OCI-LY1 (cell line): ENCODE data around the gene COL4A4.

Source experiments
- H2AFZ ChIP-seq: fragments of 200-600 bp; sonication (generic), shearing (Covaris generic); 2 replicates; pipeline ENCODE4 v1.6.0; 2014; ENCODE audit warnings: antibody characterized with exemption, mild to moderate bottlenecking, low read length
- H3F3A ChIP-seq: fragments of 200-600 bp; sonication (generic), shearing (Covaris generic); 2 replicates; pipeline ENCODE4 v1.6.0; 2014; ENCODE audit warnings: mild to moderate bottlenecking, antibody characterized with exemption, low read length, moderate library complexity; ENCODE audit not compliant: insufficient read depth
- H3K27ac ChIP-seq: fragments of 200-600 bp; sonication (generic); 2 replicates; pipeline ENCODE4 v1.5.1; 2014; ENCODE audit warnings: low read length, mixed run types, mild to moderate bottlenecking, low read depth; ENCODE audit not compliant: poor library complexity, severe bottlenecking
- H3K27me3 ChIP-seq: fragments of 200-600 bp; sonication (generic); 2 replicates; pipeline ENCODE4 v1.6.0; 2014; ENCODE audit warnings: antibody characterized with exemption, mild to moderate bottlenecking, low read length, moderate library complexity; ENCODE audit not compliant: insufficient read depth
- H3K36me3 ChIP-seq: fragments of 200-600 bp; sonication (generic); 2 replicates; pipeline ENCODE4 v1.6.1; 2014; ENCODE audit warnings: mild to moderate bottlenecking, antibody characterized with exemption, low read length, moderate library complexity, mixed read lengths; ENCODE audit not compliant: insufficient read depth
- H3K4me1 ChIP-seq: fragments of 200-600 bp; sonication (generic); 2 replicates; pipeline ENCODE4 v1.5.1; 2014; ENCODE audit warnings: mild to moderate bottlenecking, low read length, moderate library complexity; ENCODE audit not compliant: insufficient read depth, severe bottlenecking
- H3K4me2 ChIP-seq: fragments of 200-600 bp; sonication (generic), shearing (Covaris generic); 2 replicates; pipeline ENCODE4 v1.6.1; 2014; ENCODE audit warnings: low read length
- H3K4me3 ChIP-seq: fragments of 200-600 bp; sonication (generic); 2 replicates; pipeline ENCODE4 v1.5.1; 2014; ENCODE audit warnings: low read length, low read depth, mild to moderate bottlenecking, mixed read lengths; ENCODE audit not compliant: poor library complexity, severe bottlenecking
- H3K79me2 ChIP-seq: fragments of 200-600 bp; shearing (Covaris generic); 2 replicates; pipeline ENCODE4 v1.6.1; 2016; ENCODE audit warnings: mixed run types, low read length, mixed read lengths; ENCODE audit not compliant: insufficient read depth
- H3K9ac ChIP-seq: fragments of 200-600 bp; sonication (generic), shearing (Covaris generic); 2 replicates; pipeline ENCODE4 v1.6.1; 2014; ENCODE audit warnings: mild to moderate bottlenecking, low read length, mixed read lengths
- H3K9me2 ChIP-seq: fragments of 200-600 bp; sonication (generic), shearing (Covaris generic); 2 replicates; pipeline ENCODE4 v1.6.1; 2014; ENCODE audit warnings: low read depth, mild to moderate bottlenecking, low read length, mixed read lengths
- H3K9me3 ChIP-seq: fragments of 200-600 bp; shearing (Covaris generic); 2 replicates; pipeline ENCODE4 v1.6.1; 2014; ENCODE audit warnings: low read length, mixed read lengths
- H4K20me1 ChIP-seq: fragments of 200-600 bp; sonication (generic), shearing (Covaris generic); 2 replicates; pipeline ENCODE4 v1.6.0; 2016; ENCODE audit warnings: mild to moderate bottlenecking, low read length; ENCODE audit not compliant: insufficient read depth
- EZH2 ChIP-seq: fragments of 200-600 bp; sonication (generic), shearing (Covaris generic); IDR thresholded peaks from 2 replicates; pipeline ENCODE4 v1.8.0; 2017; ENCODE audit warnings: borderline replicate concordance, mixed run types, mild to moderate bottlenecking, antibody characterized with exemption, low read length, moderate library complexity, mixed read lengths
- TF ChIP-seq, protein P1 (sequence below): fragments of 200-600 bp; sonication (generic), shearing (Covaris generic); IDR thresholded peaks from 2 replicates; pipeline ENCODE4 v1.5.1; 2017; ENCODE audit warnings: mild to moderate bottlenecking, antibody characterized with exemption, low read length, moderate library complexity, mixed read lengths

Gene COL4A4

DNA sequence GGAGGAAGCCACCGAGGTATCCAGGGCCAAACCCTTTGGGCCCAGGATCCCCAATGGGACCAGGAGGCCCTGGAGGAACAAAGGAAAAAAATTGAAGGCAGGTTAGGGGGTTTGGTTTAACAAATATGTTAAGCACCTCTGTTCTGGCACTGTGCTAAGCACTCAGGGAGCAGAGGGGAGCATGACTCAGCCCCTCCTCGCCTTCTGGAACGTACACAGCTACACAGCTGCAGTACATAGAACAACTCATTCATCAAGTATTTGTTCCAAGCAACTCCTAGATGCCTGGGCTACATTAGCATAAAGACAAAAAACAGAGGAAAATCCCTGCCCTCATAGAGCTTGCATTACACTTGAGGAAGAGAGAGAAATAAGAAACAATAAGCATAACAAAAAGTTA lies 153.6 kb downstream of the COL4A4 start:
- Histone ChIP-seq H3K9me2 (no peaks in the 10 kb centered on the region), H2AFZ (no peak overlapping the region), H4K20me1 (no peaks in the 10 kb centered on the region), H3K36me3 (no peaks in the 10 kb centered on the region), H3K79me2 (no peaks in the 10 kb centered on the region), H3K27me3 (no peaks in the 10 kb centered on the region), H3K4me3 (no peak overlapping the region), H3K9me3 (no peaks in the 10 kb centered on the region), H3K4me1 (no peaks in the 10 kb centered on the region), H3F3A (no peaks in the 10 kb centered on the region), H3K4me2 (no peak overlapping the region), H3K27ac (no peak overlapping the region), H3K9ac (no peak overlapping the region)
- no peak for TF ChIP-seq EZH2
- TF ChIP-seq, protein P1, sequence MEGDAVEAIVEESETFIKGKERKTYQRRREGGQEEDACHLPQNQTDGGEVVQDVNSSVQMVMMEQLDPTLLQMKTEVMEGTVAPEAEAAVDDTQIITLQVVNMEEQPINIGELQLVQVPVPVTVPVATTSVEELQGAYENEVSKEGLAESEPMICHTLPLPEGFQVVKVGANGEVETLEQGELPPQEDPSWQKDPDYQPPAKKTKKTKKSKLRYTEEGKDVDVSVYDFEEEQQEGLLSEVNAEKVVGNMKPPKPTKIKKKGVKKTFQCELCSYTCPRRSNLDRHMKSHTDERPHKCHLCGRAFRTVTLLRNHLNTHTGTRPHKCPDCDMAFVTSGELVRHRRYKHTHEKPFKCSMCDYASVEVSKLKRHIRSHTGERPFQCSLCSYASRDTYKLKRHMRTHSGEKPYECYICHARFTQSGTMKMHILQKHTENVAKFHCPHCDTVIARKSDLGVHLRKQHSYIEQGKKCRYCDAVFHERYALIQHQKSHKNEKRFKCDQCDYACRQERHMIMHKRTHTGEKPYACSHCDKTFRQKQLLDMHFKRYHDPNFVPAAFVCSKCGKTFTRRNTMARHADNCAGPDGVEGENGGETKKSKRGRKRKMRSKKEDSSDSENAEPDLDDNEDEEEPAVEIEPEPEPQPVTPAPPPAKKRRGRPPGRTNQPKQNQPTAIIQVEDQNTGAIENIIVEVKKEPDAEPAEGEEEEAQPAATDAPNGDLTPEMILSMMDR, result no peak

DNA sequence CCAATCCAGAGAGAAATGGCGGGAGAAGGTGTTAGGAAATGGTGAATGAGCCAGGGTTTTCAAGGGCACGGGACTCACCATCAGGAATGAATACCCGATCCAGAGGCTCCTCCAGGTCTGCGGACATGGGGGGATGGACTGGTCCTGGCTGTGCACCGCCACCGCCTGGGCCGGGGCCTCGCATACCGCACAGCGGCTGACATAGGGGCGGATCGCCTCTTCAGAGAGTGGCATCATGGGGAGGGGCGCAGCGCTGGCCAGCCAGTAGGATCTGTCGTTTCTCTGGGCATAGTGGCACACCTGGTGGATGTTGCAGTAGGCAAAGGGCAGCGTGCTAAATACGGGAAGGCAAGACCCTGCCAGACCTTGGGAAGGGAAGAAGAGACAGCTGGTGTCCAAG lies 156.1 kb downstream of the COL4A4 start:
- H2AFZ ChIP-seq, result no peak overlapping the region
- H3K27me3 ChIP-seq, result no peaks in the 10 kb centered on the region
- H3F3A ChIP-seq, result no peaks in the 10 kb centered on the region
- no peaks in the 10 kb centered on the region for H3K79me2 ChIP-seq
- no peak overlapping the region for H3K9ac ChIP-seq
- no peaks in the 10 kb centered on the region for H3K4me1 ChIP-seq
- H3K9me3 ChIP-seq, result no peaks in the 10 kb centered on the region
- H3K4me2 ChIP-seq, result no peak overlapping the region
- no peaks in the 10 kb centered on the region for H3K9me2 ChIP-seq
- no peaks in the 10 kb centered on the region for H4K20me1 ChIP-seq
- no peak overlapping the region for H3K4me3 ChIP-seq
- peaks cover 9% of the 10 kb centered on the region; the same call in 1 of the 2 replicates for H3K36me3 ChIP-seq
- TF ChIP-seq, protein P1, result no peak
- TF ChIP-seq EZH2, result no peak
- H3K27ac ChIP-seq, result no peak overlapping the region

DNA sequence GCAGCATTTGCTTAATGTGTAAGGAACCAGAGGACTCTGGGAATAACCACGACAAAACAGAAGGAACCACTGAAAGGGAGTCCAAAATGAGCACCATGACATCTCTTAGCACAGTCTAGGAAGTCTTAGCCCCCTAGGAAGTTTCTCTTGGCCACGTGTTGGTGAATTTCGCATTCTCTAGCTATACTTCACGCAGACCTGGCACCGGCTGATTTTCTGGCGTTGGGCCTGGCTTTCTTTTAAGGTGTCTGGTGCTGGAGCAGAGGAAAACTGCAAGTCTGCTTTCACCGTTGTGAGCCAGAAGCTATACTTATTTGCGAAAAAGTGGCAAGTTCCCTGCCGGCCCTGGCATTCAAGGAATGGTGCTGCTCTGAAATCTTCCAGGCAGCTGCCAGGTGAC lies 156.9 kb downstream of the COL4A4 start:
- Histone ChIP-seq H3K79me2 (no peaks in the 10 kb centered on the region), H3K36me3 (peaks cover 12% of the 10 kb centered on the region; the same call in 1 of the 2 replicates), H3K9me3 (no peaks in the 10 kb centered on the region), H3K9me2 (no peaks in the 10 kb centered on the region), H3K4me1 (no peaks in the 10 kb centered on the region), H3K4me2 (no peak overlapping the region), H3K9ac (no peak overlapping the region), H4K20me1 (no peaks in the 10 kb centered on the region), H3F3A (no peaks in the 10 kb centered on the region), H3K4me3 (no peak overlapping the region), H3K27me3 (no peaks in the 10 kb centered on the region), H3K27ac (no peak overlapping the region), H2AFZ (no peak overlapping the region)
- no peak for TF ChIP-seq EZH2
- TF ChIP-seq, protein P1, result no peak
